IgD-negative memory B cell (primary cell): ENCODE measurements around the gene EDIL3. TPM values are rescaled to one million over a fixed set of nuclear protein-coding genes. Genes with fewer than 3 reads are reported as not detected.

ENCODE experiments used
- H3K27ac Mint-ChIP-seq, 3 donors: one replicate each; pipeline ENCODE4 v1.8.0; 2020 to 2022; ENCODE audit warnings: mild to moderate bottlenecking in 3 of 3, mixed read lengths in 3 of 3, moderate library complexity in 1 of 3
- H3K27me3 Mint-ChIP-seq: one replicate; pipeline ENCODE4 v1.8.0; 2021; ENCODE audit warnings: mixed read lengths
- H3K36me3 Mint-ChIP-seq: one replicate; pipeline ENCODE4 v1.8.0; 2020; ENCODE audit warnings: mild to moderate bottlenecking, mixed read lengths
- H3K4me1 Mint-ChIP-seq, 3 donors: one replicate each; pipeline ENCODE4 v1.8.0; 2020 to 2022; ENCODE audit warnings: mixed read lengths in 3 of 3, mild to moderate bottlenecking in 1 of 3
- H3K4me3 Mint-ChIP-seq, 4 donors: one replicate each; pipeline ENCODE4 v1.8.0; 2020 to 2022; ENCODE audit warnings: mild to moderate bottlenecking in 4 of 4, mixed read lengths in 4 of 4, moderate library complexity in 3 of 4
- H3K9me3 Mint-ChIP-seq, 3 donors: one replicate each; pipeline ENCODE4 v1.8.0; 2020 to 2021; ENCODE audit warnings: mixed read lengths in 3 of 3, mild to moderate bottlenecking in 1 of 3
- polyA plus RNA-seq: library from polyadenylated mRNA; unstranded; fragments of 300-500 nt; fragmentation: Illumina TruSeq; gene quantifications from one replicate; pipeline ENCODE4 v1.2.3, GENCODE V29; 2021

Gene EDIL3
- polyA plus RNA-seq, 1 donor from 2014 or later, result not detected

GRCh38 chr5:84265739-84266550 is 118.7 kb downstream of the EDIL3 start:
- peaks cover 0 to 3% (median 3%) of the 10 kb centered on the region in 3 donors for H3K9me3 Mint-ChIP-seq
- H3K27me3 Mint-ChIP-seq, result no peaks in the 10 kb centered on the region
- no peak overlapping the region for H3K4me3 Mint-ChIP-seq
- H3K4me1 Mint-ChIP-seq, result no peaks in the 10 kb centered on the region
- H3K27ac Mint-ChIP-seq, result no peak overlapping the region
- H3K36me3 Mint-ChIP-seq, result no peaks in the 10 kb centered on the region

DNA sequence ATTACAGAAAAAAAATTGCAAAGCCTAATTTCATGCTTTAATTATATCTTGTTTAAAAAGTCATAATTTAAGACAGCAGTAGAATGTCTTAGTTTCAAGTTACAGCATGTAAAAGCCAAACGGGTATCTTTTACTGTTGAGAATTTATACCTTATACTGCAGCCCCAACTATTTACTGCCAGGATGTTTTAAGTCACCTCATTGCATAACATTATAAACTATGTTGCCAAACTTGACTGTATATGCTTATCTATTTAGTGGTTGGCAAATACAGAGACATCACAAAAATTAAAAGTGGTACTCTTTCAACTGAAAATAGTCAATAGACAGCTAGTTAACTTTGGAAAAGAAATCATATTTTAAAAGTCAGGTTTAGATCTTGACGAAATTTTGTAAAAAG is 119.5 kb downstream of the EDIL3 start:
- H3K36me3 Mint-ChIP-seq, result no peaks in the 10 kb centered on the region
- H3K4me1 Mint-ChIP-seq, result no peaks in the 10 kb centered on the region
- H3K9me3 Mint-ChIP-seq, result peaks cover 0 to 3% (median 3%) of the 10 kb centered on the region in 3 donors
- no peaks in the 10 kb centered on the region for H3K27me3 Mint-ChIP-seq
- no peak overlapping the region for H3K27ac Mint-ChIP-seq
- H3K4me3 Mint-ChIP-seq, result no peak overlapping the region

DNA sequence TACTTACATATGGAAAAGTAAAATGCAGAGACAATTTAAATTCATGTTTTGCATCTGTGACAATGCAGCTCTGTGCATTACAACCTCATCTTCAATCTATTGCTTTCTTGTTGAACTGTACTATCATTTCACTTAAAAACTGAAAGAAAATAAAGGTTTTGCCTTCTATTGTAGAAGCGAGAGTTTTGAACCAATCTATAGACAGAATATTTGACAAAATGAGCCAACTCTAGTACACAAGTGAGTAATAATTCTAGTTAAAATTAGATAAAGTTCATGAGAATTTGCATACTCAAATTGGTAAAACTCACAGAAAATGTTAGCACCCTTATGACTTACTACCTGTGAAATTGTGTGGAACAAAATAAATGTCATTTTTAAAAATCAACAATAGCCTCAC is 123.7 kb downstream of the EDIL3 start:
- no peaks in the 10 kb centered on the region for H3K4me1 Mint-ChIP-seq

DNA sequence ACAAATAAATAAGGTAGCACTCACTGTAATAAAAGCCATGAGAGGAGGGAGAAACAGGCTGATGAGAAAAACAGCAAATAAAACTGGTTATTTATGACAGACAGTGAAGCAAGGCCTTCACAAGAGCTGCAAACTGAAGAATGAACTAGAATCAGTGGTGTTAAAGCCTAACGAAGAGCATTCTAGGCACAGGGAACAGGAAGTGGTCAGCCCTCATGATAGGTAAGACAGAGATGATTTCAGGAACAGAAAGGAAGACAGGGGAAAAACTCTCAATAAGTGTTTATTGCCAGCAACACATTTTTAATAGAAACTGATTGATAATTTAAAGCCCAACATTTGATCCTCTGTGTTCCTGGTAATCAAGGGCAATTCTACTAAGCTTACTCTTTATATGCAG is 124.5 kb downstream of the EDIL3 start:
- Mint-ChIP-seq H3K4me3 (no peak overlapping the region), H3K36me3 (no peaks in the 10 kb centered on the region), H3K27me3 (no peaks in the 10 kb centered on the region), H3K4me1 (no peaks in the 10 kb centered on the region), H3K27ac (no peak overlapping the region), H3K9me3 (peaks cover 0 to 1% (median 0%) of the 10 kb centered on the region in 3 donors)

More for the DNA sequence above, 123.7 kb downstream of the EDIL3 start:
- Mint-ChIP-seq H3K27me3 (no peaks in the 10 kb centered on the region), H3K4me3 (no peak overlapping the region), H3K27ac (no peak overlapping the region), H3K36me3 (no peaks in the 10 kb centered on the region), H3K9me3 (peaks cover 0 to 1% (median 0%) of the 10 kb centered on the region in 3 donors)

- no peaks in the 10 kb centered on the region for H3K36me3 Mint-ChIP-seq
- peaks cover 0 to 1% (median 0%) of the 10 kb centered on the region in 3 donors for H3K9me3 Mint-ChIP-seq
- H3K27ac Mint-ChIP-seq, result no peak overlapping the region
- no peak overlapping the region for H3K4me3 Mint-ChIP-seq
- H3K27me3 Mint-ChIP-seq, result no peaks in the 10 kb centered on the region
- H3K4me1 Mint-ChIP-seq, result no peaks in the 10 kb centered on the region
Observed at GRCh38 chr5:84259283-84260045, 125.2 kb downstream of the EDIL3 start.

DNA sequence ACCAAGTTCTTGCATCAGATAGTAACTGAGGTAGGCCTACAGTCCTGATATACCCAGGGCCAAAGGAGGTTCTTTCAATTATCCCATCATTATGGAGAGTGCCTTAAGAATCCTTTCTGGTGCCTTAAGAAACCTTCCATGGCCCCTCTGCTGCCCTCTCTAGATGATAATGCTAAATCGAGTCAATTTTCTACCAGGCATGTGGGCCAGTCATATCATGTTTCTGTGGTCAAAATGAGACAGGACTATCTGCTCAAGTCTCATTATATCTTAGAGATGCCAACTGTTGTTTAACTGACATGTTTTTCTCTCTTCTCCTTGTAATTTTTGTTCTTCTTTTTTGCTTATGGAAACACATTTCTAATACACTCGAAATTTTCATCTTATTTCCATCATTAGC is 127.6 kb downstream of the EDIL3 start:
- H3K4me1 Mint-ChIP-seq, result no peaks in the 10 kb centered on the region
- no peaks in the 10 kb centered on the region for H3K36me3 Mint-ChIP-seq
- no peak overlapping the region for H3K27ac Mint-ChIP-seq
- H3K27me3 Mint-ChIP-seq, result no peaks in the 10 kb centered on the region
- no peak overlapping the region for H3K4me3 Mint-ChIP-seq
- no peaks in the 10 kb centered on the region for H3K9me3 Mint-ChIP-seq

DNA sequence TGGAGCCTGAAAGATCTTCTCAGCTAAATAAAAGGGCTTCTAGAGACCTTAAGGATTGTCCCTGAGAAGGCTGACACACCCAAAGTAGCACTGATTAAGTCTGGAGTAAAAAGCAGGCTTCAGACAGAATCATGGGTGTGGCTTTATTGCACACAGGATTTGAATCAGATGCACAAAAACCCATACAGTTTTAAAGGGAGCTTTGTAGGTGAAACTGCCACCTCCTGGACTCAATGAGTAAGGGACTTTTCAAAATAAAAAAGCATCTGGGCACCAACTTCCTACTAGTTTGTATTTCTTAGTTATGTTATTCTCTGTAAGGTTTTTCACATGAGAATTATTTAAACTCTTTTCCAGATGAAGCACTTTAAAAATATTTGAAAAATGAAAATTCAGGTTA is 129.4 kb downstream of the EDIL3 start:
- no peaks in the 10 kb centered on the region for H3K27me3 Mint-ChIP-seq
- no peak overlapping the region for H3K27ac Mint-ChIP-seq
- no peaks in the 10 kb centered on the region for H3K36me3 Mint-ChIP-seq
- H3K9me3 Mint-ChIP-seq, result no peaks in the 10 kb centered on the region
- no peak overlapping the region for H3K4me3 Mint-ChIP-seq
- H3K4me1 Mint-ChIP-seq, result no peaks in the 10 kb centered on the region

DNA sequence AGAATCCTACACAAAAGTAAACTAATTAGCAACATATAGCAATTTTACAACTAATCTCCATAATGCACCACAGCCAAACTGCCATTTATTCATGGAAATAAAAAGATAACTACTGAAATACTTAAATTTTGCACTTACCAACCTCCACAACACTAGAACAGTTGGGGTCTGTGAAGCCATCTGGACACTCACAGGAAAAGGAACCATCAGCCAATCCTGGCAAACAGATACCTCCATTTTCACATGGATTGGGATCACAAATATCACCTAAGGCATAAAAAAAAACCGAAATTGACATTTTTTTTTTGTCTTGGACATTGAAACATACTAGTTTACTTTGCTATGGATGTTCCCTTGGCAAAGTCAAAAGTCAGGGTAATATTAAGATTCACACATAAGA is 130.7 kb downstream of the EDIL3 start:
- Mint-ChIP-seq H3K36me3 (no peaks in the 10 kb centered on the region), H3K9me3 (no peaks in the 10 kb centered on the region), H3K27ac (no peak overlapping the region), H3K4me3 (no peak overlapping the region), H3K4me1 (no peaks in the 10 kb centered on the region), H3K27me3 (no peaks in the 10 kb centered on the region)

DNA sequence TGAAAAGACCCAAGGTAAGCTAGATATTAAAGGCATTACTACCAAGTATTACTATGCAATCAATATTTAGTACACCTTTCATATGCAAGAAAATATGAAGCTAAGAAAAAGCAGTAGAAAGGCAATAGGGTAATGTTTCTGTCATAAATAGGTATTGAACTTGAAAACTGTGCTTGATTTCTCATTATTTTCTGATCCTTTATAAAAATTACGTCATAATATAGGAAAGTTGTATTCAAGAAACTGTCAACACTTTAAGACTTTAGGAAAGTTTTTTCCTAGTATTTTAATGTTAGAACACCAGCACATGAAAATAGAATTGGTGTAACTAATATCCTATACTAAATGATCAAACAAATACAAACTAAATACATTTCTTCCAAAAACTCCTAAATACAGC is 133.2 kb downstream of the EDIL3 start:
- H3K9me3 Mint-ChIP-seq, result peaks cover 0 to 5% (median 0%) of the 10 kb centered on the region in 3 donors
- no peak overlapping the region for H3K27ac Mint-ChIP-seq
- H3K4me3 Mint-ChIP-seq, result no peak overlapping the region
- H3K27me3 Mint-ChIP-seq, result no peaks in the 10 kb centered on the region
- no peaks in the 10 kb centered on the region for H3K4me1 Mint-ChIP-seq
- H3K36me3 Mint-ChIP-seq, result peaks cover 2% of the 10 kb centered on the region

DNA sequence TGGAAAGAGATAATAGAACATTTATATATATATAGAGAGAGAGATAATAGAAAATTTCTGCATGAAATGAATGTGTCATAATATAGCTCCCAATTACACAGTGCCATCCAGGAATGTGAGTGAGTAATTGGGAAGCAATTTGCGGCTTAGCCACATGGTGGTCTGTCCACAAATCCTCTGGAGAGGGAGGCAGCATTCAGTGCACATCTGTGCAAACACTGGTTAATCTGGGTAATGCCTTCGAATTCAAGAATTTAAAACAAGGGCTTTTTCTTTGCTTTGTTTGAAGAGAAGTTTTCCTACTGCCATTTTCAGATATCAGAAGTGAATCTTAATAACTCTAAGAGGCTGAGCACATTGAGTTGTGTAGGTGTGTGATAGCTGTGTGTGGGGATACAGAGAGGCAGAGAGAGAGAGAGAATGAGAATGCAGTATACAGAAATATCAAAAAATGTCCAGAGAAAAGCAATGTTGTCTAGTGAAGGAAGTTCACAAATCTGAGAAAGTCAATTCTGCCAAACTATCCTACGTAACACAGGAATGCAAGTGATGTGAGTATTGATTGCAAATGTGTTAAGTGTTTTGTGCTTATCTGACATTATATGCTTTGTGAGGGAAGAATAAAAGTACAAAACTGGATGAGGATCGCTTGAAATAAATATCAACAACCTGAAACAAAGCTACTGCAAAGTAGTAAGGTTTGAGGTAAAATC is 134.6 kb downstream of the EDIL3 start:
- H3K36me3 Mint-ChIP-seq, result peaks cover 3% of the 10 kb centered on the region
- H3K27ac Mint-ChIP-seq, result no peak overlapping the region
- H3K27me3 Mint-ChIP-seq, result no peaks in the 10 kb centered on the region
- H3K9me3 Mint-ChIP-seq, result peaks cover 0 to 5% (median 0%) of the 10 kb centered on the region in 3 donors
- H3K4me3 Mint-ChIP-seq, result no peak overlapping the region
- H3K4me1 Mint-ChIP-seq, result no peaks in the 10 kb centered on the region

GRCh38 chr5:84248013-84248412 is 136.7 kb downstream of the EDIL3 start:
- no peaks in the 10 kb centered on the region for H3K4me1 Mint-ChIP-seq
- H3K36me3 Mint-ChIP-seq, result peaks cover 3% of the 10 kb centered on the region
- H3K9me3 Mint-ChIP-seq, result peaks cover 0 to 5% (median 3%) of the 10 kb centered on the region in 3 donors
- no peaks in the 10 kb centered on the region for H3K27me3 Mint-ChIP-seq
- H3K27ac Mint-ChIP-seq, result no peak overlapping the region
- H3K4me3 Mint-ChIP-seq, result no peak overlapping the region

GRCh38 chr5:84242286-84242685 is 142.4 kb downstream of the EDIL3 start:
- Mint-ChIP-seq H3K9me3 (peaks cover 0 to 3% (median 0%) of the 10 kb centered on the region in 3 donors), H3K36me3 (peaks cover 1% of the 10 kb centered on the region), H3K27ac (no peak overlapping the region), H3K27me3 (no peaks in the 10 kb centered on the region), H3K4me3 (peak overlapping the region in 1 of 4 donors; percentile 74), H3K4me1 (no peaks in the 10 kb centered on the region)

DNA sequence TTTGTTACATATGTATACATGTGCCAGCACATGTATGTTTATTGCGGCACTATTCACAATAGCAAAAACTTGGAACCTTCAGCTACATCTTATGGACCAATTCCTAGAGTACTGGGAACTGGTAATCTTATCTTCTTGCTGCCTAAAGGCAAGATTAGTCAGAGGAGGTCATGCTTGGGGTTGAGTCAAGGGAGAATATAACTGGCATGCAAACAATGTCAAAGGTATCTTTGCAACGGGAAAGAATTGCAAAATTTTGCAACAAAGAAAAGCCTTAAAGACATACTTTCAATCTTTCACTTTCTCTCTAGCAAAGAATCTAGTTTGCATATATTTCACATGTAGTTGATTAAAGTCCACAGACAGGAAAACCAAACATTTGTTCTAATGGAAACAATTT is 145.2 kb downstream of the EDIL3 start:
- Mint-ChIP-seq H3K4me1 (no peaks in the 10 kb centered on the region), H3K27ac (no peak overlapping the region), H3K27me3 (no peaks in the 10 kb centered on the region), H3K4me3 (no peak overlapping the region), H3K36me3 (no peaks in the 10 kb centered on the region), H3K9me3 (peaks cover 0 to 3% (median 0%) of the 10 kb centered on the region in 3 donors)

GRCh38 chr5:84237126-84237525 is 147.6 kb downstream of the EDIL3 start:
- Mint-ChIP-seq H3K4me3 (no peak overlapping the region), H3K27ac (no peak overlapping the region), H3K4me1 (no peaks in the 10 kb centered on the region), H3K36me3 (no peaks in the 10 kb centered on the region), H3K27me3 (no peaks in the 10 kb centered on the region), H3K9me3 (peaks cover 0 to 1% (median 0%) of the 10 kb centered on the region in 3 donors)

GRCh38 chr5:84231433-84231832 is 153.2 kb downstream of the EDIL3 start:
- H3K27me3 Mint-ChIP-seq, result no peaks in the 10 kb centered on the region
- H3K36me3 Mint-ChIP-seq, result no peaks in the 10 kb centered on the region
- peaks cover 0 to 2% (median 1%) of the 10 kb centered on the region in 3 donors for H3K9me3 Mint-ChIP-seq
- no peak overlapping the region for H3K27ac Mint-ChIP-seq
- H3K4me1 Mint-ChIP-seq, result no peaks in the 10 kb centered on the region
- no peak overlapping the region for H3K4me3 Mint-ChIP-seq
